Spleen (tissue), 7 donors: Measurements from ENCODE around the gene AKT1S1.

Source experiments
- POLR2A ChIP-seq, 3 donors: fragments of 450-650 bp; IDR thresholded peaks; one replicate each; pipeline ENCODE4 v1.5.1; 2017; ENCODE audit warnings: antibody characterized with exemption in 3 of 3, mild to moderate bottlenecking in 1 of 3
- POLR2AphosphoS5 ChIP-seq, 3 donors: sonication (generic); formaldehyde crosslinking; IDR thresholded peaks; one replicate each; pipeline ENCODE4 v1.5.1; 2017; ENCODE audit warnings: antibody characterized with exemption in 3 of 3
- TF ChIP-seq, protein P1 (sequence below), 11 experiments: fragments of 200-600 bp in 7 of 11; fragments of 450-650 bp in 4 of 11; sonication (generic) in 4 of 11; IDR thresholded peaks in 8 of 11; conservative IDR thresholded peaks in 3 of 11; 1 replicate in 7 of 11; 2 replicates in 4 of 11; pipeline versions ENCODE4 v1.4.0 to v1.8.0; 2016 to 2021; ENCODE audit warnings: antibody characterized with exemption in 11 of 11, inconsistent platforms in 4 of 11, mild to moderate bottlenecking in 1 of 11
- donor health status: DM: no; HTN: no; CAD: no; lungs with moderate emphysema.
- donor health status: DM: no; HTN: no; CAD: no.
- donor health status: DM: no; HTN: no; CAD: no.

- no peak for TF ChIP-seq POLR2AphosphoS5 (IDR thresholded peaks at IDR 0.05)
- TF ChIP-seq, protein P1, sequence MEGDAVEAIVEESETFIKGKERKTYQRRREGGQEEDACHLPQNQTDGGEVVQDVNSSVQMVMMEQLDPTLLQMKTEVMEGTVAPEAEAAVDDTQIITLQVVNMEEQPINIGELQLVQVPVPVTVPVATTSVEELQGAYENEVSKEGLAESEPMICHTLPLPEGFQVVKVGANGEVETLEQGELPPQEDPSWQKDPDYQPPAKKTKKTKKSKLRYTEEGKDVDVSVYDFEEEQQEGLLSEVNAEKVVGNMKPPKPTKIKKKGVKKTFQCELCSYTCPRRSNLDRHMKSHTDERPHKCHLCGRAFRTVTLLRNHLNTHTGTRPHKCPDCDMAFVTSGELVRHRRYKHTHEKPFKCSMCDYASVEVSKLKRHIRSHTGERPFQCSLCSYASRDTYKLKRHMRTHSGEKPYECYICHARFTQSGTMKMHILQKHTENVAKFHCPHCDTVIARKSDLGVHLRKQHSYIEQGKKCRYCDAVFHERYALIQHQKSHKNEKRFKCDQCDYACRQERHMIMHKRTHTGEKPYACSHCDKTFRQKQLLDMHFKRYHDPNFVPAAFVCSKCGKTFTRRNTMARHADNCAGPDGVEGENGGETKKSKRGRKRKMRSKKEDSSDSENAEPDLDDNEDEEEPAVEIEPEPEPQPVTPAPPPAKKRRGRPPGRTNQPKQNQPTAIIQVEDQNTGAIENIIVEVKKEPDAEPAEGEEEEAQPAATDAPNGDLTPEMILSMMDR (IDR thresholded peaks at IDR 0.05 in 8 of 11, conservative IDR thresholded peaks at IDR 0.05 in 3 of 11) = no peak
- TF ChIP-seq POLR2A (IDR thresholded peaks at IDR 0.05) = no peak
Measured at GRCh38 chr19:49889038-49889686, 12.0 kb upstream of the AKT1S1 start.
